CD4-positive, alpha-beta memory T cell (primary cell): Measurements from ENCODE around the gene PSMD3. TPM values are rescaled to one million over a fixed set of nuclear protein-coding genes. Genes with fewer than 3 reads are reported as not detected.
A peak's percentile ranks its signal among the peaks of the same experiment; 100 is the strongest.

Source experiments
- CTCF ChIA-PET: fragments of 350-600 bp; sonication (Branson Sonifier 250); formaldehyde crosslinking; loops from one replicate; lab custom pipeline; 2021; ENCODE audit warnings: inconsistent platforms; ENCODE audit not compliant: partially characterized antibody; lab: Charles Lee
- POLR2A ChIA-PET: fragments of 350-600 bp; sonication (Branson Sonifier 250); formaldehyde crosslinking; loops from one replicate; lab custom pipeline; 2021; ENCODE audit not compliant: partially characterized antibody; lab: Charles Lee
- DNase-seq, 5 donors: peaks; one replicate each; pipeline versions ENCODE4 v3.0.0 to v3.0.0-alpha.2; 2020 to 2022; ENCODE audit warnings: mixed read lengths in 1 of 5
- H3K27ac ChIP-seq: one replicate; pipeline ENCODE4 v1.7.0; 2013; ENCODE audit warnings: low read depth, low read length
- H3K27me3 ChIP-seq: 2 replicates; pipeline ENCODE4 v1.7.0; 2013; ENCODE audit warnings: mild to moderate bottlenecking, low read length, moderate library complexity; ENCODE audit not compliant: insufficient read depth
- H3K36me3 ChIP-seq: 2 replicates; pipeline ENCODE4 v1.7.0; 2013; ENCODE audit warnings: mild to moderate bottlenecking, low read length, moderate library complexity; ENCODE audit not compliant: insufficient read depth
- H3K4me1 ChIP-seq: 2 replicates; pipeline ENCODE4 v1.7.0; 2013; ENCODE audit warnings: mild to moderate bottlenecking, low read length, moderate library complexity; ENCODE audit not compliant: insufficient read depth
- H3K4me3 ChIP-seq, 2 donors: one replicate each; pipeline ENCODE4 v1.7.0; 2013; ENCODE audit warnings: low read length in 2 of 2, mild to moderate bottlenecking in 1 of 2
- H3K9me3 ChIP-seq, 2 donors: one replicate each; pipeline ENCODE4 v1.7.0; 2013; ENCODE audit warnings: low read length in 2 of 2, control low read depth in 1 of 2; ENCODE audit not compliant: control insufficient read depth in 1 of 2
- H3K27ac Mint-ChIP-seq, 7 donors: one replicate each; pipeline ENCODE4 v1.8.0; 2020 to 2021; ENCODE audit warnings: mixed read lengths in 7 of 7, mild to moderate bottlenecking in 6 of 7, inconsistent platforms in 3 of 7, moderate library complexity in 3 of 7
- H3K27me3 Mint-ChIP-seq, 2 donors: one replicate each; pipeline ENCODE4 v1.8.0; 2020 to 2021; ENCODE audit warnings: mixed read lengths in 2 of 2
- H3K36me3 Mint-ChIP-seq, 2 donors: one replicate each; pipeline ENCODE4 v1.8.0; 2020 to 2021; ENCODE audit warnings: mixed read lengths in 2 of 2, inconsistent platforms in 1 of 2, mild to moderate bottlenecking in 1 of 2
- H3K4me1 Mint-ChIP-seq, 4 donors: one replicate each; pipeline ENCODE4 v1.8.0; 2020 to 2021; ENCODE audit warnings: mixed read lengths in 4 of 4, mild to moderate bottlenecking in 1 of 4
- H3K4me3 Mint-ChIP-seq, 8 donors: one replicate each; pipeline ENCODE4 v1.8.0; 2020 to 2021; ENCODE audit warnings: mixed read lengths in 8 of 8, mild to moderate bottlenecking in 7 of 8, moderate library complexity in 6 of 8, inconsistent platforms in 3 of 8
- H3K9me3 Mint-ChIP-seq, 8 donors: one replicate each; pipeline ENCODE4 v1.8.0; 2020 to 2021; ENCODE audit warnings: mixed read lengths in 8 of 8, mild to moderate bottlenecking in 5 of 8, inconsistent platforms in 3 of 8, moderate library complexity in 1 of 8
- intact Hi-C: fragments of 100-400 bp; cut with micrococcal nuclease; formaldehyde crosslinking; loops from one replicate; pipeline ENCODE4 v1.15.1; 2023
- polyA plus RNA-seq, 2 donors: library from polyadenylated mRNA; unstranded; fragments of 300-500 nt; fragmentation: Illumina TruSeq; gene quantifications; one replicate each; pipeline ENCODE4 v1.2.3, GENCODE V29; 2021
- total RNA-seq, 2 experiments: library from RNA; stranded (reverse); gene quantifications; one replicate each; pipeline ENCODE4 v1.2.3, GENCODE V29; 2021

Gene PSMD3
- total and polyA plus RNA-seq, 4 experiments from 2014 or later: 44.6 to 60.3 (median 53.8) TPM

DNA sequence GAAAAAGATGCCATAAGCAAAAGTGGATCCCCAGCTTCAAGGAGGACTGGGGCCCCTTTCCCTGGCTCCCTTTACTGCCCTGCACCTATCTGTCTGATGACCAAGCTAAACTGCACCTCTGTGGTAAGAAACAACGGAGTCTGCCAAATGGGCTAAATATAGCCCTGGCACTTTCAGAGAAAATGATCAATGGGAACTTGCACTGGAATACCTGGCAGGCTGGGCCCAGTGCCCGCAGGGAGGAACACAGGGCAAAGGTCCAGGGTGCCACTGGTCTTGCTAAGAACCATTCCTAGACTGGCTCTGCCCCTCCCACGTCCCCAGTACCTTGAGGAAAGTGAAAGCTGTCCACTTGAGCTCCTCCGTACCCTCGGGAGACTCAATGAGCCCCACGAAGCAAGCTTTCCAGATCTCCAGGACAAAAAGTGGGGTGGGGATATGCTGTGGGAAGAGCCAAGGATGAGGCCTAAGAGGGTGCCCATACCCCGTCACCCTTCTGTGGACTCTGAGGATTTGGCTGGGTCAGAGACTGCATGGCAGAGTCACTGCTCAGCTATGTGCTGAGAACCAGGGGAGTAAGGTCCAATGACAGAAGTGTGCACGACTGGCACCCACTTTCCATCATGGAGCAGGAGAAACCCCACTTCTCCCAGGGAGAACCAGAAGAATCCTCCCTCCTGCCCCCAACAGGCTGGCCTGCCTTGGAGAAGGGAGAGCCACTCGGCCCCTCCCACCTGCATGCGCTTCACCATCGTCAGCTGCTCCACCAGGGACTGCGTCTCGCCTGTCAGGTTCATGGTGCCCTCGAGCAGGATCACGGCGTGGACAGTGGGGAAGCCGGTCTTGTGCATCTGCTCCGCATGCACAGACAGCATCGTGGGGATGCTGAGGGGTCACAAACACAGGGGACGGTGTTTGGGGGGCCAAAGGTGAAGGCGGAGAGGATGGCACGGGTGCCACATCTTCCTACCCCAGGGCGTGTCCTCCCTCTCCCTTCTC lies 52.0 kb downstream of the PSMD3 start:
- no peaks in the 10 kb centered on the region for H3K27me3 Mint-ChIP-seq
- intact Hi-C loops: no loop called here
- no peaks in the 10 kb centered on the region for H3K9me3 Mint-ChIP-seq
- H3K4me1 ChIP-seq: no peaks in the 10 kb centered on the region
- peaks cover 57% of the 10 kb centered on the region for H3K36me3 ChIP-seq
- no peaks in the 10 kb centered on the region for H3K9me3 ChIP-seq
- no peak overlapping the region for H3K27ac ChIP-seq
- CTCF ChIA-PET: interaction anchor here (1.1 to 9.3 kb wide), 3 partner anchors 20 to 54 kb away, joined by 4 to 166 read pairs (median 4); partner anchors contain the start of gene CSF3
- no peak overlapping the region for H3K4me3 Mint-ChIP-seq
- no peak overlapping the region for H3K4me3 ChIP-seq
- H3K27ac Mint-ChIP-seq: peak overlapping the region in 1 of 7 donors; percentile 24
- no peaks in the 10 kb centered on the region for H3K27me3 ChIP-seq
- POLR2A ChIA-PET: no interaction called here
- H3K4me1 Mint-ChIP-seq: peaks cover 0 to 4% (median 0%) of the 10 kb centered on the region in 4 donors
- H3K36me3 Mint-ChIP-seq: peaks cover 36 to 53% of the 10 kb centered on the region in 2 donors
- no peak for DNase-seq

DNA sequence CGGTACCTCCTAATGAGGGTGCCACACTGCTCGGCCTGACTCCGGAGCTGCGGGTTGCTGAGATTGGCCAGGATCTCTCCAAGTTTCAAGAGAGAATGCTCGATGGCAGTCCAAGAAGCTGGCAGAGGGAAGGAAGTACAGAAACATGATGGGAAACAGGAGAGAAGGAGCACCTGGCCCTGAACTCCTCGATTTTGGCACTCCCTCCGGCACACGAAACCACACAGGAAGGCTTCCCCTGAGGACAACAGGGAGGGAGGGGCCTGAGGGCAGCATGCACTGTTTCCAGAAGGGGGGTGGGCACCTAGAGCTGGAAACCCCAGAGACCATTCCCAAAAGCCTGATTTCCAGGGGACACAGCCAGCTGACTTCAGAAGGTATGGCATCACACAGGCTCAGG lies 52.7 kb downstream of the PSMD3 start:
- POLR2A ChIA-PET: no interaction called here
- H3K36me3 ChIP-seq: peaks cover 57% of the 10 kb centered on the region
- peaks cover 36 to 50% of the 10 kb centered on the region in 2 donors for H3K36me3 Mint-ChIP-seq

DNA sequence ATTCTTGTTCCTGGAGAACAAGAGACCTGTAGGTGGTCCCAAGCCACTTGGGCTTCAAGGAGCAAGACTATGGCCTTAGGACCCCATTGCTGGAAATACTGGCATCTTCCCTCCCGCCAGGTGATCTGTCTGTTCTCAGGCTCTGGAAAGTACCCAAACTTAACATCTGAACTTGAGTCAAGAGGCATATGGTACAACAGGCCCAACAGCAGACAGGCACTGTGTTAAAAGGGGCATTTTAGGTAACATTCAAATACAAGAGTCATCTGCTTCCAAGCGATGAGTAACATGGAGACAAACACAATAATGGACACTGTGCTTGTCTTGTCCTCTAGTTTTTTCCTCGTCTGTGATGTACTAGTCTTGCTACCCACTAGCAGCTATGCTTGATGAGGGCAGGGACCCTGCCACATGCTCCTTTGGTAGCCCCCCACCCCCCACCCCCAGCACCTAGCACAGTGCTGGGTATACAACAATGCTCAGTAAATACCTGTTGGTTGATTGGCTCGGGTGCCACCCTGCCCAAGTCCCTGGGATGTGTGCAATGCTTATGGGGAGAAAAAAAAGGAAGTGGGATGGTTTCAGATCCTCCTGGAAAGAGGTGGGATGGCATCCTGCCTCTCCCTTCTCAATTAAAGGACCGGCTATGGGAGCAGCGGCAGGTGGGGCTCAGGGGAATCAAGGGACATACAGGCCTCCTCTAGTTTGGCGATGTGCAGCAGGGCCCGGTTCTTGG lies 54.0 kb downstream of the PSMD3 start:
- intact Hi-C loops: no loop called here
- Mint-ChIP-seq H3K27me3 (no peaks in the 10 kb centered on the region), H3K9me3 (no peaks in the 10 kb centered on the region), H3K36me3 (peaks cover 28 to 40% of the 10 kb centered on the region in 2 donors), H3K27ac (no peak overlapping the region), H3K4me3 (no peak overlapping the region), H3K4me1 (peaks cover 0 to 5% (median 2%) of the 10 kb centered on the region in 4 donors)
- no peak overlapping the region for H3K27ac ChIP-seq
- H3K4me1 ChIP-seq: no peaks in the 10 kb centered on the region
- POLR2A ChIA-PET: no interaction called here
- no peaks in the 10 kb centered on the region for H3K27me3 ChIP-seq
- H3K36me3 ChIP-seq: peaks cover 45% of the 10 kb centered on the region
- no peaks in the 10 kb centered on the region for H3K9me3 ChIP-seq
- no peak overlapping the region for H3K4me3 ChIP-seq
- CTCF ChIA-PET: interaction anchor here (1.0 to 1.6 kb wide), 3 partner anchors 8 to 134 kb away, joined by 3 to 5 read pairs (median 3); no protein-coding TSS in a partner anchor
- DNase-seq: no peak

More for the DNA sequence above, 52.7 kb downstream of the PSMD3 start:
- Histone ChIP-seq H3K27me3 (no peaks in the 10 kb centered on the region), H3K9me3 (no peaks in the 10 kb centered on the region), H3K4me1 (no peaks in the 10 kb centered on the region), H3K4me3 (no peak overlapping the region), H3K27ac (no peak overlapping the region)
- Mint-ChIP-seq H3K27me3 (no peaks in the 10 kb centered on the region), H3K4me1 (peaks cover 0 to 3% (median 0%) of the 10 kb centered on the region in 4 donors), H3K9me3 (no peaks in the 10 kb centered on the region), H3K4me3 (no peak overlapping the region), H3K27ac (no peak overlapping the region)
- CTCF ChIA-PET: interaction anchor here (1.6 kb wide), 1 partner anchor 33 kb away, joined by 4 read pairs; no protein-coding TSS in a partner anchor
- intact Hi-C loops: no loop called here
- DNase-seq: no peak

DNA sequence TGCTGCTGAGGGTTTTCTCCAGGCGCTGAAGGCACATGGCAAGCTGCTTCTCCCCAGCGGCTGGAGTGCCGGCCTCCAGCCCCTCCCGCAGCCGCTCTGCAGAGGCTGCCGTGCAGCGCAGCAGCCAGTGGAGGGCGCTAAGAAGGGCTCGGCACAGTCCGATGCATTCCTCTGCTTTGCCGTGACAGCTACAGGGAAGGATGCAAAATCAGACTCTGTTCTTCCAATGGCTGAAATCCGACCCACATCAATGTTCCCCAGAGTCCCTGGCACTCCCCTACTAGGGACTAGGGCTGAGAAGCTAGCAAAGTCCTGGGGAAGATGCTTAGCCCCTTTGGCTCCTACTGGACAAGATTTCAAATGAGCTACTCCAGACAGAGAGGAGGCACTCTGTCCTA lies 54.6 kb downstream of the PSMD3 start:
- CTCF ChIA-PET: interaction anchor here (0.8 to 1.6 kb wide), 4 partner anchors 9 to 133 kb away, joined by 3 to 5 read pairs (median 4); no protein-coding TSS in a partner anchor

DNA sequence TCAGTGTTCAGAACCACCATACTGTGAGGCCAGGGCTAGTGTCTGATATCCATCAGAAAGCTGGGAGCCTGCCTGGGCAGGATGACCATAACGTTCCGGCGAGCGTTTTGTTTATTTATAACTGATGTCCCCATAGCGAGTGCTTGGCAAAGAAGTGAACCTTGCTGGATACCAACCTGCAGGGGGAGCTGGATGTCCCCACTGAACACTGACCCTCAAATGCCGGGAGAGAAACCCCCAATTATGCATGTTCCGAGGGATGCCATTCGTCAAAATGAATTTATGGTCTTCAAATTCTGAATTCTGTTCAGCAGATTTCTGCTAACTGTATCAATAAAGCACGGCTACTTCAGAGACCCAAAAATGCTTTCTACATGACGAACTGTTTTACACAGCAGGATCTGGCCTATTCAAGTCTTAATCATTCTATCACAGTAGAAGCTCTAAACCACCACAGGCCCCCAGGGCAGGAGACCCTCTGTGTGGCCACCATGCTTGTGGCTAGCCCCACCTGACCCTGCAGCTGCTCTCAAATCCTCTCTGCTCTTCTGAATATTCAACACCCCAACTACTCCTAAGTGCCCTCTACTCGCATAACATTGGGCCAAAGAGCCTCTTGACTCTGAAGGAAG lies 58.4 kb downstream of the PSMD3 start:
- H3K4me3 Mint-ChIP-seq: no peak overlapping the region
- H3K9me3 Mint-ChIP-seq: no peaks in the 10 kb centered on the region
- ChIA-PET CTCF (interaction anchor here (0.7 to 3.7 kb wide), 6 partner anchors 8 to 153 kb away, joined by 3 to 24 read pairs (median 5); no protein-coding TSS in a partner anchor), POLR2A (interaction anchor here (1.3 kb wide), 1 partner anchor 72 kb away, joined by 3 read pairs; no protein-coding TSS in a partner anchor)
- no peak overlapping the region for H3K27ac ChIP-seq
- peaks cover 14 to 25% of the 10 kb centered on the region in 2 donors for H3K36me3 Mint-ChIP-seq
- H3K4me3 ChIP-seq: no peak overlapping the region
- no peak for DNase-seq
- intact Hi-C loops: no loop called here
- no peaks in the 10 kb centered on the region for H3K4me1 ChIP-seq
- no peaks in the 10 kb centered on the region for H3K27me3 Mint-ChIP-seq
- peaks cover 14% of the 10 kb centered on the region for H3K36me3 ChIP-seq
- H3K9me3 ChIP-seq: no peaks in the 10 kb centered on the region
- H3K4me1 Mint-ChIP-seq: peaks cover 0 to 6% (median 2%) of the 10 kb centered on the region in 4 donors
- H3K27me3 ChIP-seq: no peaks in the 10 kb centered on the region
- peak overlapping the region in 2 of 7 donors; percentile 18 to 87 for H3K27ac Mint-ChIP-seq

More for the DNA sequence above, 54.6 kb downstream of the PSMD3 start:
- no peak for DNase-seq
- H3K27me3 Mint-ChIP-seq: no peaks in the 10 kb centered on the region
- Histone ChIP-seq H3K27ac (no peak overlapping the region), H3K36me3 (peaks cover 43% of the 10 kb centered on the region), H3K9me3 (no peaks in the 10 kb centered on the region), H3K4me3 (no peak overlapping the region), H3K27me3 (no peaks in the 10 kb centered on the region), H3K4me1 (no peaks in the 10 kb centered on the region)
- intact Hi-C loops: no loop called here
- no peaks in the 10 kb centered on the region for H3K9me3 Mint-ChIP-seq
- no peak overlapping the region for H3K27ac Mint-ChIP-seq
- no peak overlapping the region for H3K4me3 Mint-ChIP-seq
- POLR2A ChIA-PET: no interaction called here
- peaks cover 25 to 36% of the 10 kb centered on the region in 2 donors for H3K36me3 Mint-ChIP-seq
- peaks cover 0 to 5% (median 2%) of the 10 kb centered on the region in 4 donors for H3K4me1 Mint-ChIP-seq

DNA sequence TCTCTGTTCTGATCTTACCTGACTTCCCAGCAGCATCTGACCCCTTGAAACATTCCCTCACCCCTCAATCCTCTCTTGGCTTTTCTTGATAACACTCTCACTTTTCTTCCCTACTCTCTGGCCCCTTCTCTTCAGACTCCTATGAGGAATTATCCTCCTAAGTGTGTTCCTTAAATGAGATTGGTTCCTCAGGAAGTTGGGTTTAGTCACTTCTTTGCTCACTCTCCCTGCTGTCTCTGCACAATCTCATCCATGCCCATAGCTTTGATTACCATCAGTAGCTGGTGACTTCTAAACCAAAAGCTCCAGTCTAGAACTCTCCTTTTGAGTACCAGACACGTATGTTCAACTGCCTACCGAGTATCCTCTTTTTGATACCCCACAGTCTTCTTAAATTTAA lies 60.6 kb downstream of the PSMD3 start:
- Mint-ChIP-seq H3K27me3 (no peaks in the 10 kb centered on the region), H3K27ac (peak overlapping the region in 1 of 7 donors; percentile 23), H3K36me3 (peaks cover 12 to 15% of the 10 kb centered on the region in 2 donors), H3K4me3 (no peak overlapping the region), H3K9me3 (no peaks in the 10 kb centered on the region), H3K4me1 (peaks cover 0 to 6% (median 2%) of the 10 kb centered on the region in 4 donors)
- Histone ChIP-seq H3K36me3 (no peaks in the 10 kb centered on the region), H3K9me3 (no peaks in the 10 kb centered on the region), H3K4me1 (no peaks in the 10 kb centered on the region), H3K27ac (no peak overlapping the region), H3K27me3 (no peaks in the 10 kb centered on the region), H3K4me3 (no peak overlapping the region)
- DNase-seq: no peak
- ChIA-PET POLR2A (no interaction called here), CTCF (interaction anchor here (0.9 to 1.3 kb wide), 4 partner anchors 11 to 71 kb away, joined by 3 to 4 read pairs (median 3); no protein-coding TSS in a partner anchor)
- intact Hi-C loops: no loop called here
